GM12878 (cell line): ENCODE results near the gene B3GNT4.

Source experiments
- BHLHE40 ChIP-seq, 2 experiments: fragments of 450-650 bp in 1 of 2; IDR thresholded peaks; 2 replicates each; pipeline ENCODE4 v1.6.1; 2011 to 2017; ENCODE audit warnings: low read depth in 2 of 2, borderline replicate concordance in 1 of 2, improper control_type of control experiment in 1 of 2, low read length in 1 of 2, mild to moderate bottlenecking in 1 of 2
- BRCA1 ChIP-seq: IDR thresholded peaks from 2 replicates; pipeline ENCODE4 v1.6.1; 2011; ENCODE audit warnings: low read depth, low read length, improper control_type of control experiment
- EZH2 ChIP-seq: IDR thresholded peaks from 2 replicates; pipeline ENCODE4 v1.6.1; 2012; ENCODE audit warnings: low read depth, mild to moderate bottlenecking, control low read depth, inconsistent platforms, low read length, borderline replicate concordance; ENCODE audit not compliant: control insufficient read depth
- GATAD2B ChIP-seq: fragments of 450-650 bp; conservative IDR thresholded peaks from 2 replicates; pipeline ENCODE4 v1.6.1; 2017; ENCODE audit warnings: low read depth, mild to moderate bottlenecking, moderate library complexity
- HCFC1 ChIP-seq: fragments of 150-350 bp; IDR thresholded peaks from 2 replicates; pipeline ENCODE4 v1.6.1; 2014; ENCODE audit warnings: low read length
- POLR2A ChIP-seq: IDR thresholded peaks from 2 replicates; pipeline ENCODE4 v1.6.1; 2011; ENCODE audit warnings: low read depth, mild to moderate bottlenecking, low read length
- POLR2AphosphoS5 ChIP-seq: IDR thresholded peaks from 2 replicates; pipeline ENCODE4 v1.6.1; 2011; ENCODE audit warnings: mild to moderate bottlenecking, low read length, inconsistent platforms
- TAF1 ChIP-seq: IDR thresholded peaks from 2 replicates; pipeline ENCODE4 v1.6.1; 2011; ENCODE audit warnings: mild to moderate bottlenecking, low read depth, low read length, borderline replicate concordance
- ZNF217 ChIP-seq: fragments of 450-650 bp; IDR thresholded peaks from 2 replicates; pipeline ENCODE4 v1.6.1; 2017; ENCODE audit warnings: antibody characterized with exemption, mild to moderate bottlenecking
- TF ChIP-seq, protein P1 (sequence below), 3 experiments: IDR thresholded peaks in 2 of 3; conservative IDR thresholded peaks in 1 of 3; 2 replicates each; pipeline ENCODE4 v1.5.1; 2011; ENCODE audit warnings: low read depth in 3 of 3, low read length in 3 of 3, mild to moderate bottlenecking in 3 of 3, control low read depth in 2 of 3, moderate library complexity in 2 of 3, inconsistent platforms in 1 of 3, mixed read lengths in 1 of 3; ENCODE audit not compliant: control insufficient read depth in 2 of 3, insufficient read depth in 1 of 3; ENCODE audit errors: extremely low read depth in 1 of 3
- TF ChIP-seq, protein P2 (sequence below): fragments of 450-650 bp; IDR thresholded peaks from 2 replicates; pipeline ENCODE4 v1.6.1; 2018; ENCODE audit warnings: mild to moderate bottlenecking, low read depth, moderate library complexity; ENCODE audit not compliant: partially characterized antibody
- TF ChIP-seq, protein P3 (sequence below): IDR thresholded peaks from 2 replicates; pipeline ENCODE4 v1.6.1; 2012; ENCODE audit warnings: low read depth, low read length, improper control_type of control experiment

DNA sequence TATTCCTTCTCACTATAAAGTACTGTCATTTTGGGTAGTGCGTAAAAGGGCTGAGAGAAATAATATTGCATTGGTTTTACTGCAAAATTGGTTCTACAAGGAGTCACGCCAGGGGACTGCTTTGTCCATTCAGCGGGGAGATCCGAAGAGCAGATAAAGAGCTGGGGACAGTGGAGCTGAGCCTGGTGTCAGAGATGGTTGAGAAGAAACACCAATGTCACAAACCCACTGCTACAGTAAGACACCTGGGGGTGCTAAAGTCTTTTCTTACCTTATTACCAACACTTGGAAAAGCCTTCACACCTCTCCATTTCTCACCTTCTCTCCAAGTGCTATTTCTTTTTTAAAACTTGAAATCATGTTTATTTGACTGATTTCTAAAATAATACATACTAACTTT lies 43.6 kb upstream of the B3GNT4 start:
- TF ChIP-seq TAF1, result no peak
- TF ChIP-seq, protein P1, sequence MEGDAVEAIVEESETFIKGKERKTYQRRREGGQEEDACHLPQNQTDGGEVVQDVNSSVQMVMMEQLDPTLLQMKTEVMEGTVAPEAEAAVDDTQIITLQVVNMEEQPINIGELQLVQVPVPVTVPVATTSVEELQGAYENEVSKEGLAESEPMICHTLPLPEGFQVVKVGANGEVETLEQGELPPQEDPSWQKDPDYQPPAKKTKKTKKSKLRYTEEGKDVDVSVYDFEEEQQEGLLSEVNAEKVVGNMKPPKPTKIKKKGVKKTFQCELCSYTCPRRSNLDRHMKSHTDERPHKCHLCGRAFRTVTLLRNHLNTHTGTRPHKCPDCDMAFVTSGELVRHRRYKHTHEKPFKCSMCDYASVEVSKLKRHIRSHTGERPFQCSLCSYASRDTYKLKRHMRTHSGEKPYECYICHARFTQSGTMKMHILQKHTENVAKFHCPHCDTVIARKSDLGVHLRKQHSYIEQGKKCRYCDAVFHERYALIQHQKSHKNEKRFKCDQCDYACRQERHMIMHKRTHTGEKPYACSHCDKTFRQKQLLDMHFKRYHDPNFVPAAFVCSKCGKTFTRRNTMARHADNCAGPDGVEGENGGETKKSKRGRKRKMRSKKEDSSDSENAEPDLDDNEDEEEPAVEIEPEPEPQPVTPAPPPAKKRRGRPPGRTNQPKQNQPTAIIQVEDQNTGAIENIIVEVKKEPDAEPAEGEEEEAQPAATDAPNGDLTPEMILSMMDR (IDR thresholded peaks at IDR 0.05 in 2 of 3, conservative IDR thresholded peaks at IDR 0.05 in 1 of 3; ENCODE audit: control insufficient read depth in 2 of 3, extremely low read depth in 1 of 3, insufficient read depth in 1 of 3, low read depth in 3 of 3, low read length in 3 of 3), result peak in 1 of 3 experiments; percentile 39; a peak in 2 of 6 replicates
- TF ChIP-seq POLR2A, result no peak
- no peak for TF ChIP-seq ZNF217
- no peak for TF ChIP-seq HCFC1
- TF ChIP-seq POLR2AphosphoS5, result no peak
- no peak for TF ChIP-seq GATAD2B
- TF ChIP-seq BRCA1, result no peak
- TF ChIP-seq, protein P2, sequence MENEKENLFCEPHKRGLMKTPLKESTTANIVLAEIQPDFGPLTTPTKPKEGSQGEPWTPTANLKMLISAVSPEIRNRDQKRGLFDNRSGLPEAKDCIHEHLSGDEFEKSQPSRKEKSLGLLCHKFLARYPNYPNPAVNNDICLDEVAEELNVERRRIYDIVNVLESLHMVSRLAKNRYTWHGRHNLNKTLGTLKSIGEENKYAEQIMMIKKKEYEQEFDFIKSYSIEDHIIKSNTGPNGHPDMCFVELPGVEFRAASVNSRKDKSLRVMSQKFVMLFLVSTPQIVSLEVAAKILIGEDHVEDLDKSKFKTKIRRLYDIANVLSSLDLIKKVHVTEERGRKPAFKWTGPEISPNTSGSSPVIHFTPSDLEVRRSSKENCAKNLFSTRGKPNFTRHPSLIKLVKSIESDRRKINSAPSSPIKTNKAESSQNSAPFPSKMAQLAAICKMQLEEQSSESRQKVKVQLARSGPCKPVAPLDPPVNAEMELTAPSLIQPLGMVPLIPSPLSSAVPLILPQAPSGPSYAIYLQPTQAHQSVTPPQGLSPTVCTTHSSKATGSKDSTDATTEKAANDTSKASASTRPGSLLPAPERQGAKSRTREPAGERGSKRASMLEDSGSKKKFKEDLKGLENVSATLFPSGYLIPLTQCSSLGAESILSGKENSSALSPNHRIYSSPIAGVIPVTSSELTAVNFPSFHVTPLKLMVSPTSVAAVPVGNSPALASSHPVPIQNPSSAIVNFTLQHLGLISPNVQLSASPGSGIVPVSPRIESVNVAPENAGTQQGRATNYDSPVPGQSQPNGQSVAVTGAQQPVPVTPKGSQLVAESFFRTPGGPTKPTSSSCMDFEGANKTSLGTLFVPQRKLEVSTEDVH, result no peak
- TF ChIP-seq BHLHE40 (IDR thresholded peaks at IDR 0.05; ENCODE audit: borderline replicate concordance in 1 of 2, low read depth in 2 of 2, low read length in 1 of 2), result no peak
- TF ChIP-seq EZH2, result no peak
- TF ChIP-seq, protein P3, sequence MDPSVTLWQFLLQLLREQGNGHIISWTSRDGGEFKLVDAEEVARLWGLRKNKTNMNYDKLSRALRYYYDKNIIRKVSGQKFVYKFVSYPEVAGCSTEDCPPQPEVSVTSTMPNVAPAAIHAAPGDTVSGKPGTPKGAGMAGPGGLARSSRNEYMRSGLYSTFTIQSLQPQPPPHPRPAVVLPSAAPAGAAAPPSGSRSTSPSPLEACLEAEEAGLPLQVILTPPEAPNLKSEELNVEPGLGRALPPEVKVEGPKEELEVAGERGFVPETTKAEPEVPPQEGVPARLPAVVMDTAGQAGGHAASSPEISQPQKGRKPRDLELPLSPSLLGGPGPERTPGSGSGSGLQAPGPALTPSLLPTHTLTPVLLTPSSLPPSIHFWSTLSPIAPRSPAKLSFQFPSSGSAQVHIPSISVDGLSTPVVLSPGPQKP, result no peak
